GM18498 (cell line): ENCODE results near the gene GUCY1A1.
A peak's percentile ranks its signal among the peaks of the same experiment; 100 is the strongest.
"Not testable (repeated sequence)": the region's sequence is repeated elsewhere in the genome, so short reads cannot be mapped to it uniquely, and the experiment has no call there.

ENCODE experiments used
- ATAC-seq: cut with Tn5 transposase; IDR thresholded peaks from one replicate; pipeline ENCODE4 v1.9.1; 2021; ENCODE audit warnings: mild to moderate bottlenecking, moderate library complexity; ENCODE audit not compliant: unreplicated experiment

The GUCY1A1 gene, protein sequence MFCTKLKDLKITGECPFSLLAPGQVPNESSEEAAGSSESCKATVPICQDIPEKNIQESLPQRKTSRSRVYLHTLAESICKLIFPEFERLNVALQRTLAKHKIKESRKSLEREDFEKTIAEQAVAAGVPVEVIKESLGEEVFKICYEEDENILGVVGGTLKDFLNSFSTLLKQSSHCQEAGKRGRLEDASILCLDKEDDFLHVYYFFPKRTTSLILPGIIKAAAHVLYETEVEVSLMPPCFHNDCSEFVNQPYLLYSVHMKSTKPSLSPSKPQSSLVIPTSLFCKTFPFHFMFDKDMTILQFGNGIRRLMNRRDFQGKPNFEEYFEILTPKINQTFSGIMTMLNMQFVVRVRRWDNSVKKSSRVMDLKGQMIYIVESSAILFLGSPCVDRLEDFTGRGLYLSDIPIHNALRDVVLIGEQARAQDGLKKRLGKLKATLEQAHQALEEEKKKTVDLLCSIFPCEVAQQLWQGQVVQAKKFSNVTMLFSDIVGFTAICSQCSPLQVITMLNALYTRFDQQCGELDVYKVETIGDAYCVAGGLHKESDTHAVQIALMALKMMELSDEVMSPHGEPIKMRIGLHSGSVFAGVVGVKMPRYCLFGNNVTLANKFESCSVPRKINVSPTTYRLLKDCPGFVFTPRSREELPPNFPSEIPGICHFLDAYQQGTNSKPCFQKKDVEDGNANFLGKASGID

DNA sequence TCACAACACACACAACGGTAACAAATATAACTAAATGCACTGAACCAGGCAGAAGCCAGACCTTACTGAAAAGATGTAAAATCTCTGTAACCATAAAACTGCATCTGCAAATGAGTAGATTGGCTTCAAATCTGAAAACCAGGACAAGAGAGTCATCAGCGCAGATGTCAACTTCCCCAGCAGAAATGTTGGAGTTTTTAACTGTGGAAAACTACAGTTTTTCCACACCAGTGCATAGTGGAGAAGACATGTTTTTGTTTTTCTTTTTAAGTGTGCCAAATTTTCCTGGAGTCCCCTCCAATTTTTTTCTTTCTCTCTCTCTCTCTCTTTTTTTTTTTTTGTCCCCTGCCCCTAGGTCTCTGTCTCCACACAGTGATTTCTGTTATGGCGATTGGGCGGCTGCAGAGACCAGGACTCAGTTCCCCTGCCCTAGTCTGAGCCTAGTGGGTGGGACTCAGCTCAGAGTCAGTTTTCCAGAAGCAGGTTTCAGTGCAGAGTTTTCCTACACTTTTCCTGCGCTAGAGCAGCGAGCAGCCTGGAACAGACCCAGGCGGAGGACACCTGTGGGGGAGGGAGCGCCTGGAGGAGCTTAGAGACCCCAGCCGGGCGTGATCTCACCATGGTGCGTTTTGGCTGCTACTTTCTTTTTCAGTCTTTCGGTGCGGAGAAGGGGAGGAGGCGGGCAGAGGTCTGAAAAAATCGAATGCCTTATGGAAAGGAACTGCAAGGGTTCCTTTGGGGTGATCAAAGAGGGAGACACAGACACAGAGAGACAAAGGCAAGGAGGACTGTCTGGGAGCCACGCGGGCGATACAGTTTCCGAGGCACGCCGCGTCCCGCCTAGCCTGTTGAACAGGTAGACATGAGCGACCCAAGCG is at the start of gene GUCY1A1:
Gene GUCY1A1, plus strand, starts transcription at position 505 of the 878 bp plus-strand sequence. CDS start 30,020 bp downstream, outside the sequence.
- peak; percentile 33 for ATAC-seq

DNA sequence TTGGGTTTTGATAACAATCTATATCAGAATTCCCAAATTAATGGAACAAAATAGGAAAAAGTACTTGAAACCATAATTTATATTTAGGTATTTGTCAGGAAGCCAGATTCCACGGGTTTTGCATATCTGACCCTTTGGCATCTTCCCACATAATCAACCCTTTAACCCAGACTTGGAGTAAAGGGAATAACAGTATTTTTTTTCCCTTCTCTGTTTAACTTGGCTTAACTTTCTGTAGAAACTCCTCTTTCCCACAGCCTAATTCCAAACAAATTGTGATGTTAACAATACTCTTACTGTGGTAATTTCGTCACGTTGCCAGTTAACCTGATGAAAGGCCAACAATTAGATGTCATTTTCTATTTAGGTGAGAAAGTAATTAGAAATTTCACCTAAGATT is 49.4 kb upstream of the GUCY1A1 start:
- no peak for ATAC-seq

DNA sequence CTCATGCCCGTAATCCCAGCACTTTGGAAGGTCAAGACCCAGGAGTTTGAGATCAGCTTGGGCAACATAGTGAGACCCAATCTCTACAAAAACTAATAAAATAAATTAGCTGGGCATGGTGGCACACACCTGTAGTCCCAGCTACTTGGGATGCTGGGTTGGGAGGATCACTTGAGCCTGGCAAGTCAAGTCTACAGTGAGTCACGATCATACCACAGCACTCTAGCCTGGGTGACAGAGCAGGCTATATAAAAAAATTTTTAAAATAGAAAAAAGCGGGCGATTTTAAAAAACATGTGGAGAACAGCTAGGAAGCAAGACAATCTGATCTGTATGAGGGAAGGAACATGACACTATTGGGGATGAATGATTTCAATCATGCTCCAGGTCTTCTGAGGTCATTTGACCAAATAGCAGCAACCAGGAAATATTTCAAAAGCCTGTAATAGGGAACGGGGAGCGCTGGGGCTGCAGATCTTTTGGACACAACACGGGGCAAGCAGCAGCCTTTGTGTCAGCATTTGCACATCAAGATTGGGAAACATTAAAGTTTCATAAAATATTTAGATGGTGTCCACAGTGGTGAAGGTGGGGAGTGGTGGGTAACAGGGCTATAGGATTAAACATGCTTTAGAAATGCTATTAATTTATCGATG is 48.3 kb upstream of the GUCY1A1 start:
- ATAC-seq, result no peak

DNA sequence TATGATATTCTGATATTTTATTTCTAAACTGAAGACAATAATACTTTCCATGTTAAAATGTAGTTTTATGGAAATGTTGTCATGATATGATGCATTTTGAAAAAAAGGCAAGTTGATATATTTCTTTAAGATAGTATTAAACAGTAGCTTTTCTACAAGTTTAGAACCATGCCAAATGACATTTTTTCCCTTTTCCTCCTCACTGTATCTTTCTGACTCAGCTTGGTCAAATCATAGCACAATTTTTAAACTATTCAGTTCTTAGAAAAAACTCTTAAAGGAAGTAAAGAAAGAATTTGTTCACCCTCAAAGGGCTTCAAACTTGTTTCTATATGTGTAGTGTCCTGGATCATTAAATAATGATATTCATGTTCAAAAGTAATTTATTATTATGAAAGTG is 46.0 kb upstream of the GUCY1A1 start:
- ATAC-seq, result no peak

DNA sequence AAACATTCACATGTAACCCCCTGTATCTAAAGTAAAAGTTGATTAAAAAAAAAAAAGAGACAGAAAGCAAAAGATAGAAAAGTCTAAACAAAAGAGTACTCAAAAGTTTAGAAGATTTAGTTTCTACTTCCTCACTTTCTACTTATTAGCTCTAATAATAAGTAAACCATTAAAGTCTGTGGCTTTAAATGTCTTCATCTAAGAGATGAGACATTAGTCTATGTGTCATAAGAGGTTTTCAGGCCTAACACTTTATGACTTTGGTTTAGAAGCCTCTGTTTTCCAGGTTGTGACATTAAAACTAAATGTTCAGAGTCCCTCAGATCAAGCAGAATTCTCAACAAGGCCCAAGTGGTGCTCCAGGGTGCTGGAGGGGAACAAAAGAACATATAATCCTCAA is 42.2 kb upstream of the GUCY1A1 start:
- peak; percentile 87 for ATAC-seq

DNA sequence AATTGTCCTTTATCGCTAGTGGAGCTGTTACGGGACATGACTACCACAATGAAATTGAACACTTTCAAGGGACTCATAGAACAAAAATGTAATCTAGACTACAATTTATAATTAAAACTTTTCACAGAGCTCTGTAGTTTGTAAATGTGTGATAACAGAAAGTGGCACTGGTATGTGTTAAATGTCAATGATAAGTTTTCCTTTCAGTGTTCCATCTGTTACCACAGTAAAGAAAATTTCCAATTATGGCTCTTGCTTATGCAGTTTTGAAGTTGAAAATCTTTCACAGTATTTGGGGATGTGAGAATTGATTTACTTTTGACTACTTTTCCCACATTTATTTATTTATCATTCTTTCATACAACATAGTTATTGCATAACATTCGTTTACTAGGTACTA is 40.1 kb upstream of the GUCY1A1 start:
- no peak for ATAC-seq

DNA sequence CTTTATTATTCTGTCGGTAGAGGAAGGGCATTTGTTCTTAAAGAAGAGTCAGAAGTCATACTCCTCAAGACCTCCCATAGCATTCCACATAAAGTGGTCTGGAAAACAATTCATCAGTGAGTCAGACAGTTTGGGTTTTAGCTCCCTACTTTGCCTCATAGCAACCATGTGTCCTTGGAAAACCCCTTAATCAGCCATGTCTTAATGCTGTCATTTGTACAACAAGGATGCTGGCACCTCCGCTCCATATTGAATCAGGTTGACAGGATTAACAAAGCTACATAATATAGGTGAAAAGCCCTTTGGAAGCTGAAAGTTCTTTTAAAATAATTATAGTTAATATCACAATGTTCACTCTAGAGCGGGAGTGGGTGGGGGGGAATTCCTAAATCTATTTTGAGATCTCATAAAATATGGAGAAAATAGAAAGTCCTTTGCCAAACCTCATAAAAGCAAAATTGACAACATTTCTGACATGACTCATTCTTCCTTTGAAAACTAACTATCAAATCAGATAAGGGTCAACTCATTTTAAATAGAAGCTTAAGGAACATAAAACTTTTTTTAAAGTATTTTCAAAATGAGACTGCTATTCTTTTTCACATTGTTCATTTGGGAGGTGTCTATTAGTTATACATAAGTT is 37.3 kb upstream of the GUCY1A1 start:
- no peak for ATAC-seq

DNA sequence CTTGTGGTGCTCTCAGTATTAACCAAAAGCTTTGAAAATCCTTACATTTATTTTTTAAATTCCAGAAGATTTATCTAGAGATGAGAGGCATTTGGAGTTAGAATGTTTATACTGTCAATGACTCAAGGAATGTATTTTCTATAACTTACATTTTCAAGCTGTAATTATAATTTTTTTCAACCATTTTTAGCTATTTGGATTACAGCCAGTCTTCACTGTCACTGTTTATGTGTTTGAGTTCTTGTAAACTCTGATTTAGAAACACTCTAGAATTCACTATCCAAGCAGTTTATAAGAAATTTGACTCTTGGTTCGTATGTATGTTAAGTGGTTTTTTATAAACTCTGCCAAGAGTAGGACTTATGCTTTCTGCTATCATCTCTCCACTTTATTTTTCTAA is 36.7 kb upstream of the GUCY1A1 start:
- ATAC-seq, result no peak

DNA sequence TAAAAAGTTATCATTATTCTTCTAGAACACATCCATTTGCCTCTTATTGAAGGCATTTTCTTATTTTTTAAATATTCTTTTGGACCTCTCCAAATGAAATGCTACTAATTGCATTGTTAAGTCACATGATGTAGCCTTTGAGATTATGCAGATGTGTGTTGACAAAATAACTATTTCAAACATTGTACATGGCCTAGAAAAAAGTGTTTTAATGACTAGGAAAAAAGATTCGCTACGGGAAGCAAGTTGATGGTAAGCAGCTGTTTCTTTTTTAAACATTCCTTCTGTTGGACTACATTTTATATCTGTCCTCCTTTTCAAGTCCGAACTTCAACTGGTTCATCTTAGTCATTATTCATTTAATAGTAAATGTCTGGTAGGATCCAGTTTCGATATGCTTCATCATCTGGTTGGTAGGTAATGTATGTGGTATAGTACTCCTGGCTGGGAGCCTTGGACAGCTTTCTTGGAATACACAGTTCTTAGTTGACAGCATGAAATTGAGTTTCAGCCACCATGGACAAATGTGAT is 34.3 kb upstream of the GUCY1A1 start:
- ATAC-seq, result no peak

DNA sequence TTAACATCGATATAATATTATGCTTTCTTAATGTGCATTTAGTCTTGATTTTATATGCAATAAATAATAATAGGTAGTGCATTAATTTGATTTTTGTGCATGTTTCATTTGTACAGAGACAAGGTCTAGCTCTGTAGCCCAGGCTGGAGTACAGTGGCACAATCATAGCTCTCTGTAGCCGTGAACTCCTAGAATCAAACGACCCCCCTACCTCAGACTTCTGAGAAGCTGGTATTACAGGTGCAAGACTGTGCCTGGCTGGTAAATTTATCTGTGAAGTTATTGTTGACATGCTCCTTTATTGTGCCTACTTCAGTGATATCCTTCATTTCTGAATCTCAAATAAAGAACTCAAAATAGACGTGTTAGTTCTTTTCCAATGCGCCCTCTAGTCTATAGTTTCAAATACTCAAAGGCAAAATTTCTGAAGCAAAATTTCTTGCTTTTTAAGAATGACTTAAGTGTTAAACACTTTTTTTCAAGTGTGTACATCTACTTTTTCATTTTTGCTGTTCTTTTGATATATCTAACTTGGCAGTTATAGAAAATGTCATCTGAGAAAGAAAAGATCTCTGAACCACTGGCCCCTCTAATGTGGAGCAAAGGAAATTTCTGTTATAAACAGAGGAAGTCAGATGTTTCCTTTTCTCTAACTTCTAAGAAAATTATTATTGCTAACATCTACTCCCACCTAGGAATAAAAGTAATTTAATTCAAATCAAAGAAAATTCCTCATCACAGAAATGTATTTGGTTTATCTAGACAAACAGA is 28.3 kb upstream of the GUCY1A1 start:
- ATAC-seq, result no peak

DNA sequence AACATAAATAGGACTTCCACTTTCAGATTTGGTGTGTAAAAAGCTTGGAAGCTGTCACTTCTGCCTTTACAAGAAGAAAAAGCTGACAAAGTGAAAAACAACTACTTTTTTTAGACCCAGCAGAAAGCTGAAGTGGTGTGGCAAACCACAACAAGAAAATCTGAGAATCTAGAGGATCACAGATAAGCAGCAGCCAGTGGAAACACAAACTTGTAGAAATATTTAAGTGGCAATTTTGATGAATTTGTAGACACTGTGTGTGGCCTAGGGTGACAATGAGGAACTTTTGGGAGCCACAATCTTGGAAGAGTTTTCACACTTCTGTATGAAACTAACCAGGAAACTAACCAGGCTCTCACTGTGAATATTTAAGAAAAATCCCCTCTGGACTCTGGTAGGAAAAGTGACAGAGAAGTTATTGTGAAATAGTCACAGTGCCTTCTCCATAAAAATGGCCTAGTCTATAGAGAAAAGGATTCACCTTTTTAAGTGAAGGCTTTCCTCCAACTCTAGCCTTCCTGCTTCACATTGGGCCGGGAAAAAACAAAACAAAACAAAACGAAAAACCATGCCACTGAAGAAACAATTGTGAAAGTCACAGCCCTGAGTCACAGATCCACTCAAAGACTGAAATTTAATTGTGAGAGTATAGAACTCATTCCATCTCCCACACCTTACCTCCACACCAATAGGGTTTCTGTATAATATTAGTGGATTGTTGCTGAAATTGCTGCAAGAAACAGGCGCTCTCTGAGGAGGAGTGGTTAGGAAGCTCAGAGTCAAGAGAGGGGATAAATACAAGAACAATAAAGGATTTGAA is 26.7 kb upstream of the GUCY1A1 start:
- peak; percentile 89 for ATAC-seq

DNA sequence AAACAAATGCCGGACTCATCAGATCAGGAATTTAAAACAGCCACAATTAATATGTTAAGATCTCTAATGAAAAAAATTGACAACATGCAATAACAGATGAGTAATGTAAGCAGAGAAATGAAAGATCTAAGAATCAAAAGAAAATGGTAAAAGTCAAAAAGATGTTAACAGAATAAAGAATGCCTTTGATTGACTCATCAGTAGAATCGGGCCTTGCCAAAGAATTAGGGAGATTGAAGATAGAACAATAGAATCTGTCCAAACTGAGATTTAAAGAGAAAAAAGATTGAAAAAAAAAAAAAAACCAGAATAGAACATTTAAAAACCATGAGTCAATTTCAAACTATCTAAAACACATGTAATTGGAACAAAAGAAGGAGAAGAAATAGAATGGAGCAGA is 25.9 kb upstream of the GUCY1A1 start:
- no peak for ATAC-seq

DNA sequence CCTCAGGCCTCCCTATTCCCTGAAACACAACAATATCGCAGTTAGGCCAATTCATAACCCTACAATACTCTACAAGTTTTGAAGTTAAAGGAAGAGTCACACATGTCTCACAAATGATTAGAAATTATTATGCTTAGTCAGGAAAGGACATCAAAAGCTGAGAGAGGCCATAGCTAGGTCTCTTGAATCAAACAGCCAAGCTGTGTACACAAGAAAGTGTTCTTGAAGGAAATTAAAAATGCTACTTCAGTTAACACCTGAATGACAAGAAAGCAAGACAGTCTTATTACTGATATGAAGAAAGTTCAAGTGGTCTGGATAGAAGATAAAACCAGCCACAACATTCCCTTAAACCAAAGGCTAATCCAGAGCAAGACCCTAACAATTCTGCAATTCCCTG is 23.6 kb upstream of the GUCY1A1 start:
- no peak for ATAC-seq

DNA sequence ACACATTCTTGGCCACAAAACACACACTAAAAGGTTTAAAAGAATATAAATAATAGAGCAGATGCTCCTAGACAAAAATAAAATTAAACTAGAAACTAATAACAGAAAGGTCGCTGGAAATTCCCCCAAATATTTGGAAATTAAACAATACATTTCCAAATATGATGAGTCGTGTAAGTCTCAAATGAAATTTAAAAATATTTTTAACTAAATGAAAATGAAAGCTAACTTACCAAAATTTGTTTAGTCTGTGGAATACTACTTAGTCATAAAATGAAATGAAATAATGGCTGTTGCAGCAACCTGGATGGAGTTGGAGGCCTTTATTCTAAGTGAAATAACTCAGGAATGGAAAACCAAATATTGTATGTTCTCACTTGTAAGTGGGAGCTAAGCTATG is 20.6 kb upstream of the GUCY1A1 start:
- no peak for ATAC-seq

DNA sequence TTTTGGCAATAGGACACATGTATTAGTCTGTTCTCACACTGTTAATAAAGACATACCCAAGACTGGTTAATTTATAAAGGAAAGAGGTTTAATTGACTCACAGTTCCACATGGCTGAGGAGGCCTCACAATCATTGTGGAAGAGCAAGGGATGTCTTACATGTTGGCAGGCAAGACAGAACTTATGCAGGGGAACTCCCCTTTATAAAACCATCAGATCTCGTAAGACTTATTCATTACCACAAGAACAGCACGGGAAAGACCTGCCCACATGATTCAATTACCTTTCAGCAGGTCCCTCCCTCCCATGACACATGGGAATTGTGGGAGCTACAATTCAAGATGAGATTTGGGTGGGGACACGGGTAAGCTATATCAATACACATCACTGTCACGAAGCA is 15.9 kb upstream of the GUCY1A1 start:
- ATAC-seq, result not testable (repeated sequence)

DNA sequence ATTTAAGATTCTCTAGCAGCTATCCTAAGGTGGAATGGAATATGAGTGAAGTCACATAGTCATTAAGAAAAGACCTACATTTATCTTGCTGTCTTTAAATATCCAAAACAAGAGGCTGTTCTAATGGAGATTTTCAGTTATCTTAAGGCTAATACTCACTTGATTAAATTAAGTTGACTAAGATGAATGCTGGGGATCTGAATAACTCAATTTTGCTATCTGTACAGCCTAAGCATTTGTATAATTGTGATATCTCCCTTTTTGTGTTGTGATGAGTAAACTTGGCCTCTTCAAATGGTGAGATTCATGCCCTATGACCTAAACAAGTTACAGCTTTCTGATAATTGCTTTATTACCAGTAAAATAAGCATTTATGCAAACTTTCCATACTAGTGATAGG is 13.6 kb upstream of the GUCY1A1 start:
- no peak for ATAC-seq

DNA sequence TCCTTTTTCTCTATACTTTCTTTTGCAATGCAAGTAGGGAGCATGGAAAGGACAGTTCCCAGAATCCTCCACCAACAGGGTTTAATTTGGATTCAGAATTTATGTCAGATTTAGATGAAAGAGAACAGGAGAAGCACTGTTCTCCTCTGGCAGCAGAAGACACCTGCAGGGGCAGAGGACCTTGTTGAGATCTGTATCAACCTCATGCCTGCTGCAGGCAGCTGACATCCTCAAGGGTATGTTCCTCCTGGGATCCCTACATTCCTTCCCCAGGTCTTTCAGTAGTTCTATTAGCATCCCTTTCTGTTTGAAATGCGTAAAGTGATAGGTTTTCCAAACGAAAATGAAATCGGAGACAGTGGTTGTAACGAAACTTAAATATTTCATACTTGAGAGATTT is 10.6 kb upstream of the GUCY1A1 start:
- ATAC-seq, result no peak

DNA sequence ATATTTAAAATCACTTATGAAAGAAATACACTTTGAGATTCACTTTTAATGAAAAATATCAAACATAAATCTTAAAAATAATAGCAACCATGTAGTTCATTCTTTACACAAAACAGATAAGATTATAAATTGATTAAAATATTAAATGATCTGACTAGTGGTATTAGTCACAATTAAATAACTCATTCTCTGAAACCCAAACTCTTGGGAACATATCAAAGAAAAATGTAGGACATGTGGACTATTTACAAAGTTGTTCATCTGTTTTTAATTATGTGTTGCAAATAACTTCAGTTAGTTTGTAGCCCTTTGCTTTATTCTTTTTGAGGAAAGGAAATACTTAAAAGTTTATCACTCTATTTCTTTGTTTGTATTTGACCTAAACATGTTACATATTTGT is 9.5 kb upstream of the GUCY1A1 start:
- no peak for ATAC-seq
